ENCODE data around the gene ROCK2.

GRCh38 chr2:11354363-11355154 lies 10.1 kb upstream of the ROCK2 start:
- TF ChIP-seq CTCF (conservative IDR thresholded peaks at IDR 0.05) = no peak
- no peak for TF ChIP-seq EZH2 (IDR thresholded peaks at IDR 0.05; ENCODE audit: low read depth)

Data from PC-9 (cell line).